ENCODE measurements around the gene USE1.

- TF ChIP-seq CTCF (IDR thresholded peaks at IDR 0.05) (peak in 1 of 4 experiments; percentile 21), POLR2A (IDR thresholded peaks at IDR 0.05) (peak; percentile 56 to 63), POLR2AphosphoS5 (IDR thresholded peaks at IDR 0.05) (peak; percentile 81), EP300 (IDR thresholded peaks at IDR 0.05) (no peak)
Observed at GRCh38 chr19:17226002-17226933, 11.1 kb downstream of the USE1 start, which contains the start of gene OCEL1.
